IMR-90 (cell line): Measurements from ENCODE around the gene EPHA5. TPM values are rescaled to one million over a fixed set of nuclear protein-coding genes. Genes with fewer than 3 reads are reported as not detected.

ENCODE experiments used
- ATAC-seq: fragments of 200-7000 bp; cut with Tn5 transposase; 2 replicates; pipeline ENCODE4 v1.9.1; 2020; ENCODE audit warnings: low read depth, mild to moderate bottlenecking, moderate library complexity
- BruUV-seq: library from RNA; stranded (reverse); fragments of 400-500 nt; replicated peaks from 2 replicates; lab custom pipeline; 2021; lab: Mats Ljungman, UMichigan
- CTCF ChIA-PET: fragments of 300-600 bp; formaldehyde crosslinking; extraction: SDS; loops from one replicate; lab custom pipeline; 2021; ENCODE audit warnings: antibody characterized with exemption; lab: Yijun Ruan, JAX
- POLR2A ChIA-PET: fragments of 300-600 bp; sonication (Branson Sonifier 250); formaldehyde crosslinking; loops from one replicate; lab custom pipeline; 2022; ENCODE audit warnings: antibody characterized with exemption; ENCODE audit not compliant: unreplicated experiment; lab: Charles Lee
- DNase-seq: peaks from one replicate; pipeline ENCODE4 v3.0.0; 2013
- H2AFZ ChIP-seq: replicated peaks from 2 replicates; pipeline ENCODE3; 2013; ENCODE audit warnings: low read length, mild to moderate bottlenecking; ENCODE audit not compliant: poor library complexity
- H2AK5ac ChIP-seq: 2 replicates; pipeline ENCODE4 v1.6.1; 2013; ENCODE audit warnings: low read depth, low read length, inconsistent platforms
- H2AK9ac ChIP-seq: replicated peaks from 2 replicates; pipeline ENCODE3; 2013; ENCODE audit warnings: mild to moderate bottlenecking, low read depth, low read length, moderate library complexity; ENCODE audit not compliant: poor library complexity
- H2BK120ac ChIP-seq: 2 replicates; pipeline ENCODE4 v1.6.1; 2013; ENCODE audit warnings: low read depth, low read length, inconsistent platforms
- H2BK15ac ChIP-seq: 3 replicates; pipeline ENCODE4 v1.6.1; 2013; ENCODE audit warnings: low read depth, low read length, inconsistent platforms
- H2BK20ac ChIP-seq: 2 replicates; pipeline ENCODE4 v1.6.1; 2013; ENCODE audit warnings: low read depth, mild to moderate bottlenecking, inconsistent platforms, low read length, moderate library complexity
- H2BK5ac ChIP-seq: 2 replicates; pipeline ENCODE4 v1.6.1; 2013; ENCODE audit warnings: mild to moderate bottlenecking, low read depth, low read length, inconsistent platforms; ENCODE audit not compliant: poor library complexity, severe bottlenecking
- H3K14ac ChIP-seq: replicated peaks from 2 replicates; pipeline ENCODE4 v1.6.1; 2013; ENCODE audit warnings: low read depth, low read length, inconsistent platforms
- H3K18ac ChIP-seq: 2 replicates; pipeline ENCODE4 v1.6.1; 2013; ENCODE audit warnings: low read depth, low read length, control low read depth
- H3K23ac ChIP-seq: 2 replicates; pipeline ENCODE4 v1.6.1; 2013; ENCODE audit warnings: low read depth, low read length, inconsistent platforms
- H3K27ac ChIP-seq: 2 replicates; pipeline ENCODE4 v1.5.1; 2013; ENCODE audit warnings: mild to moderate bottlenecking, control low read depth, low read length; ENCODE audit not compliant: insufficient read depth
- H3K27me3 ChIP-seq: 2 replicates; pipeline ENCODE4 v1.6.1; 2013; ENCODE audit warnings: low read length; ENCODE audit not compliant: control insufficient read depth, insufficient read depth
- H3K36me3 ChIP-seq: 2 replicates; pipeline ENCODE4 v1.6.1; 2013; ENCODE audit warnings: low read length, mixed read lengths; ENCODE audit not compliant: control insufficient read depth, insufficient read depth
- H3K4ac ChIP-seq: 2 replicates; pipeline ENCODE4 v1.6.1; 2013; ENCODE audit warnings: low read depth, low read length, inconsistent platforms
- H3K4me1 ChIP-seq: 2 replicates; pipeline ENCODE4 v1.6.1; 2013; ENCODE audit warnings: low read length, mixed read lengths; ENCODE audit not compliant: control insufficient read depth, insufficient read depth
- H3K4me2 ChIP-seq: 2 replicates; pipeline ENCODE4 v1.6.1; 2013; ENCODE audit warnings: low read depth, mild to moderate bottlenecking, control low read depth, low read length, moderate library complexity
- H3K4me3 ChIP-seq: 2 replicates; pipeline ENCODE4 v1.5.1; 2013; ENCODE audit warnings: low read depth, mild to moderate bottlenecking, control low read depth, low read length, moderate library complexity; ENCODE audit not compliant: insufficient read depth
- H3K56ac ChIP-seq: 2 replicates; pipeline ENCODE4 v1.6.1; 2013; ENCODE audit warnings: low read length, inconsistent platforms; ENCODE audit not compliant: insufficient read depth; ENCODE audit errors: extremely low read depth
- H3K79me1 ChIP-seq, 2 experiments: 2 replicates each; pipeline ENCODE4 v1.6.1; 2013; ENCODE audit warnings: low read length in 2 of 2, inconsistent platforms in 1 of 2, low read depth in 1 of 2
- H3K9ac ChIP-seq: 2 replicates; pipeline ENCODE4 v1.6.1; 2013; ENCODE audit warnings: low read depth, low read length, control low read depth
- H3K9me1 ChIP-seq: 2 replicates; pipeline ENCODE4 v1.6.1; 2013; ENCODE audit warnings: low read length, inconsistent platforms; ENCODE audit not compliant: insufficient read depth
- H3K9me3 ChIP-seq: 2 replicates; pipeline ENCODE4 v1.6.1; 2013; ENCODE audit warnings: low read length; ENCODE audit not compliant: control insufficient read depth, insufficient read depth
- H4K20me1 ChIP-seq: 2 replicates; pipeline ENCODE4 v1.6.1; 2013; ENCODE audit warnings: low read length, inconsistent platforms; ENCODE audit not compliant: insufficient read depth
- H4K5ac ChIP-seq: 2 replicates; pipeline ENCODE4 v1.6.1; 2013; ENCODE audit warnings: mild to moderate bottlenecking, low read depth, low read length, control low read depth
- H4K8ac ChIP-seq, 2 experiments: 2 replicates each; pipeline ENCODE4 v1.6.1; 2013; ENCODE audit warnings: low read depth in 2 of 2, low read length in 2 of 2, control low read depth in 1 of 2, inconsistent platforms in 1 of 2
- H4K91ac ChIP-seq: 2 replicates; pipeline ENCODE4 v1.6.1; 2013; ENCODE audit warnings: low read depth, low read length, inconsistent platforms; ENCODE audit not compliant: insufficient read depth
- BHLHE40 ChIP-seq: fragments of 150-350 bp; IDR thresholded peaks from 2 replicates; pipeline ENCODE4 v1.6.1; 2016; ENCODE audit warnings: mild to moderate bottlenecking, low read depth, low read length
- CEBPB ChIP-seq: IDR thresholded peaks from 2 replicates; pipeline ENCODE4 v1.6.1; 2012; ENCODE audit warnings: low read depth, low read length, improper control_type of control experiment
- CHD1 ChIP-seq: IDR thresholded peaks from 2 replicates; pipeline ENCODE4 v1.6.1; 2012; ENCODE audit warnings: low read depth, low read length, improper control_type of control experiment
- FOS ChIP-seq: fragments of 150-350 bp; IDR thresholded peaks from 2 replicates; pipeline ENCODE4 v1.6.1; 2016; ENCODE audit warnings: low read depth, low read length
- MAFK ChIP-seq: IDR thresholded peaks from 2 replicates; pipeline ENCODE4 v1.6.1; 2012; ENCODE audit warnings: low read depth, low read length, improper control_type of control experiment
- MAZ ChIP-seq: IDR thresholded peaks from 2 replicates; pipeline ENCODE4 v1.6.1; 2012; ENCODE audit warnings: low read depth, mild to moderate bottlenecking, low read length, improper control_type of control experiment, moderate library complexity, borderline replicate concordance
- MXI1 ChIP-seq: IDR thresholded peaks from 2 replicates; pipeline ENCODE4 v1.6.1; 2012; ENCODE audit warnings: low read depth, mild to moderate bottlenecking, low read length, moderate library complexity, borderline replicate concordance
- NFE2L2 ChIP-seq: fragments of 150-350 bp; IDR thresholded peaks from 2 replicates; pipeline ENCODE4 v1.6.1; 2016; ENCODE audit warnings: low read depth, mild to moderate bottlenecking, low read length
- POLR2A ChIP-seq: IDR thresholded peaks from 2 replicates; pipeline ENCODE4 v1.6.1; 2012; ENCODE audit warnings: mild to moderate bottlenecking, low read depth, low read length
- RAD21 ChIP-seq: IDR thresholded peaks from 2 replicates; pipeline ENCODE4 v1.6.1; 2012; ENCODE audit warnings: low read length, improper control_type of control experiment
- RCOR1 ChIP-seq: IDR thresholded peaks from 2 replicates; pipeline ENCODE4 v1.6.1; 2012; ENCODE audit warnings: mild to moderate bottlenecking, low read length, improper control_type of control experiment; ENCODE audit not compliant: insufficient replicate concordance
- RFX5 ChIP-seq: IDR thresholded peaks from 2 replicates; pipeline ENCODE4 v1.8.0; 2012; ENCODE audit warnings: low read depth, mild to moderate bottlenecking, low read length, moderate library complexity
- SMC3 ChIP-seq: fragments of 150-350 bp; IDR thresholded peaks from 2 replicates; pipeline ENCODE4 v1.6.1; 2016; ENCODE audit warnings: low read depth, mild to moderate bottlenecking, antibody characterized with exemption, low read length, moderate library complexity
- WGBS, 2 experiments: methylation state at CpG; one replicate each; pipeline versions ENCODE4 v1.1.5 to v1.1.7; 2013; ENCODE audit warnings: missing lambda C conversion rate in 2 of 2; ENCODE audit not compliant: insufficient read length in 1 of 2; ENCODE audit errors: extremely low coverage in 2 of 2; 5-methylcytosine and 5-hydroxymethylcytosine counted together
- dilution Hi-C: fragments of 300-500 bp; cut with HindIII; formaldehyde crosslinking; loops from one replicate; pipeline ENCODE4 v1.14.3; 2018; ENCODE audit warnings: low sequenced_read_pairs; ENCODE audit not compliant: unreplicated experiment
- in situ Hi-C: fragments of 300-500 bp; cut with MboI; formaldehyde crosslinking; loops from 3 replicates; pipeline ENCODE4 v1.14.3; 2019; ENCODE audit warnings: low sequenced_read_pairs, inconsistent platforms, mixed read lengths
- intact Hi-C: fragments of 100-400 bp; cut with micrococcal nuclease; formaldehyde crosslinking; loops from 2 replicates; pipeline ENCODE4 v1.10.0; 2022
- polyA plus RNA-seq, 3 experiments: library from polyadenylated mRNA; depleted of rRNA; stranded (reverse); fragments of >200 nt; gene quantifications; 2 replicates each; pipeline ENCODE4 v1.2.3, GENCODE V29; 2012; ENCODE audit warnings: low replicate concordance in 1 of 3
- total RNA-seq: library from RNA; depleted of rRNA; stranded (reverse); fragments of >200 nt; gene quantifications from 2 replicates; pipeline ENCODE4 v1.2.3, GENCODE V29; 2012
- TF ChIP-seq, protein P1 (sequence below): conservative IDR thresholded peaks from 2 replicates; pipeline ENCODE4 v1.5.1; 2012; ENCODE audit warnings: mild to moderate bottlenecking, low read depth, low read length, improper control_type of control experiment
- TF ChIP-seq, protein P2 (sequence below): fragments of 150-350 bp; IDR thresholded peaks from 2 replicates; pipeline ENCODE4 v1.6.1; 2017; ENCODE audit warnings: mild to moderate bottlenecking, antibody characterized with exemption, low read length, low read depth
- TF ChIP-seq, protein P3 (sequence below): fragments of 150-350 bp; IDR thresholded peaks from 2 replicates; pipeline ENCODE4 v1.6.1; 2016; ENCODE audit warnings: low read depth, mild to moderate bottlenecking, low read length, moderate library complexity, borderline replicate concordance

The EPHA5 gene
- total and polyA plus RNA-seq, 2 of the 4 experiments (the other 2 are of a cell fraction): 0.07 to 0.18 TPM

DNA sequence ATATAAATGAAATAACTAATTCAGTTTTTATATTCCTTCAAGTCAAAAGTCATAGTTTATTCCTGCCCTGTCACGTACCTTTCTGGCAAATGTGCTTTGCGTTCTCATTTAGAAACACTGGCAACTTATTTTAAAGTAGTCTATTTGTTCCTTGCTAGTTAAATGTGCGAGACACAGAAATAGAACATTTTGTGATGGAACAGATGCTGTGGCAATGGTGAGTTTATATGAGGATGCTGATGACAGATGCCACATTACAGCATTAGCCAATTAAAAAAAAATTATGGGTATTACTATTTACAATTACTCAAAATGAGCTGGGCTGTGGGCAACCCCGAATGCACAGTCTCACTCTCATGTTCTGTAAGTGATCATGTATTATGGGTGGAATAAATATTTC, 26.1 kb upstream of the EPHA5 start:
- no peak overlapping the region for H3K9ac ChIP-seq
- in situ Hi-C loops: no loop called here

More for the DNA sequence above, 26.1 kb upstream of the EPHA5 start:
- H3K27me3 ChIP-seq: no peaks in the 10 kb centered on the region
- ChIA-PET CTCF (no interaction called here), POLR2A (no interaction called here)
- no peaks in the 10 kb centered on the region for H3K79me1 ChIP-seq
- H2AK5ac ChIP-seq: no peak overlapping the region
- no peak overlapping the region for H3K4me3 ChIP-seq
- H4K5ac ChIP-seq: no peak overlapping the region
- H3K14ac ChIP-seq: no peak overlapping the region
- H3K9me3 ChIP-seq: no peaks in the 10 kb centered on the region
- H2AFZ ChIP-seq: no peak overlapping the region
- TF ChIP-seq NFE2L2: no peak
- TF ChIP-seq, protein P1, sequence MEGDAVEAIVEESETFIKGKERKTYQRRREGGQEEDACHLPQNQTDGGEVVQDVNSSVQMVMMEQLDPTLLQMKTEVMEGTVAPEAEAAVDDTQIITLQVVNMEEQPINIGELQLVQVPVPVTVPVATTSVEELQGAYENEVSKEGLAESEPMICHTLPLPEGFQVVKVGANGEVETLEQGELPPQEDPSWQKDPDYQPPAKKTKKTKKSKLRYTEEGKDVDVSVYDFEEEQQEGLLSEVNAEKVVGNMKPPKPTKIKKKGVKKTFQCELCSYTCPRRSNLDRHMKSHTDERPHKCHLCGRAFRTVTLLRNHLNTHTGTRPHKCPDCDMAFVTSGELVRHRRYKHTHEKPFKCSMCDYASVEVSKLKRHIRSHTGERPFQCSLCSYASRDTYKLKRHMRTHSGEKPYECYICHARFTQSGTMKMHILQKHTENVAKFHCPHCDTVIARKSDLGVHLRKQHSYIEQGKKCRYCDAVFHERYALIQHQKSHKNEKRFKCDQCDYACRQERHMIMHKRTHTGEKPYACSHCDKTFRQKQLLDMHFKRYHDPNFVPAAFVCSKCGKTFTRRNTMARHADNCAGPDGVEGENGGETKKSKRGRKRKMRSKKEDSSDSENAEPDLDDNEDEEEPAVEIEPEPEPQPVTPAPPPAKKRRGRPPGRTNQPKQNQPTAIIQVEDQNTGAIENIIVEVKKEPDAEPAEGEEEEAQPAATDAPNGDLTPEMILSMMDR: no peak
- TF ChIP-seq CHD1: no peak
- TF ChIP-seq SMC3: no peak
- no peak for TF ChIP-seq FOS
- TF ChIP-seq CEBPB: no peak
- no peak for TF ChIP-seq BHLHE40
- TF ChIP-seq, protein P2, sequence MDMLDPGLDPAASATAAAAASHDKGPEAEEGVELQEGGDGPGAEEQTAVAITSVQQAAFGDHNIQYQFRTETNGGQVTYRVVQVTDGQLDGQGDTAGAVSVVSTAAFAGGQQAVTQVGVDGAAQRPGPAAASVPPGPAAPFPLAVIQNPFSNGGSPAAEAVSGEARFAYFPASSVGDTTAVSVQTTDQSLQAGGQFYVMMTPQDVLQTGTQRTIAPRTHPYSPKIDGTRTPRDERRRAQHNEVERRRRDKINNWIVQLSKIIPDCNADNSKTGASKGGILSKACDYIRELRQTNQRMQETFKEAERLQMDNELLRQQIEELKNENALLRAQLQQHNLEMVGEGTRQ: no peak
- TF ChIP-seq RFX5: no peak
- no peak for TF ChIP-seq MAFK
- TF ChIP-seq MXI1: no peak
- TF ChIP-seq, protein P3, sequence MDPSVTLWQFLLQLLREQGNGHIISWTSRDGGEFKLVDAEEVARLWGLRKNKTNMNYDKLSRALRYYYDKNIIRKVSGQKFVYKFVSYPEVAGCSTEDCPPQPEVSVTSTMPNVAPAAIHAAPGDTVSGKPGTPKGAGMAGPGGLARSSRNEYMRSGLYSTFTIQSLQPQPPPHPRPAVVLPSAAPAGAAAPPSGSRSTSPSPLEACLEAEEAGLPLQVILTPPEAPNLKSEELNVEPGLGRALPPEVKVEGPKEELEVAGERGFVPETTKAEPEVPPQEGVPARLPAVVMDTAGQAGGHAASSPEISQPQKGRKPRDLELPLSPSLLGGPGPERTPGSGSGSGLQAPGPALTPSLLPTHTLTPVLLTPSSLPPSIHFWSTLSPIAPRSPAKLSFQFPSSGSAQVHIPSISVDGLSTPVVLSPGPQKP: no peak
- TF ChIP-seq RAD21: no peak
- no peak for TF ChIP-seq MAZ
- no peak for TF ChIP-seq RCOR1
- TF ChIP-seq POLR2A: no peak
- H4K20me1 ChIP-seq: no peaks in the 10 kb centered on the region
- no TSS peak for BruUV-seq
- no peak overlapping the region for H2BK15ac ChIP-seq
- H3K23ac ChIP-seq: no peak overlapping the region
- H3K9me1 ChIP-seq: no peaks in the 10 kb centered on the region
- dilution Hi-C loops (no loop called here), intact Hi-C loops (no loop called here)
- H2AK9ac ChIP-seq: no peak overlapping the region
- H3K18ac ChIP-seq: no peak overlapping the region
- H3K27ac ChIP-seq: no peak overlapping the region
- no peak overlapping the region for H4K8ac ChIP-seq
- H3K36me3 ChIP-seq: no peaks in the 10 kb centered on the region
- WGBS, 2 experiments: no CpG with 5 or more reads among the region's 4 CpGs
- DNase-seq (no peak), ATAC-seq (no peak)
- H2BK5ac ChIP-seq: no peak overlapping the region
- H3K4ac ChIP-seq: no peak overlapping the region
- H3K56ac ChIP-seq: no peak overlapping the region
- no peak overlapping the region for H4K91ac ChIP-seq
- H3K4me1 ChIP-seq: no peaks in the 10 kb centered on the region
- H2BK20ac ChIP-seq: no peak overlapping the region
- H2BK120ac ChIP-seq: no peak overlapping the region
- no peak overlapping the region for H3K4me2 ChIP-seq
